Activated T-helper 2 cell treated with anti-CD3 and anti-CD28 coated beads, Interferon-gamma antibody, Interleukin-2, Interleukin-4, amounts not matched to agents 10 μg/mL and 5 μg/mL and 100 μg/mL, durations not matched to agents 14 hours and 24 hours and 36 hours (primary cell): Measurements from ENCODE around the gene ACO1. TPM values are rescaled to one million over a fixed set of nuclear protein-coding genes. Genes with fewer than 3 reads are reported as not detected.

Source experiments
- DNase-seq: peaks from one replicate; pipeline ENCODE4 v3.0.0; 2021; ENCODE audit warnings: low spot score
- H3K27ac Mint-ChIP-seq: one replicate; pipeline ENCODE4 v1.8.0; 2021; ENCODE audit warnings: mixed read lengths
- H3K27me3 Mint-ChIP-seq: one replicate; pipeline ENCODE4 v1.8.0; 2021; ENCODE audit warnings: low read depth, mixed read lengths
- H3K36me3 Mint-ChIP-seq: one replicate; pipeline ENCODE4 v1.8.0; 2021; ENCODE audit warnings: low read depth, mixed read lengths
- H3K4me1 Mint-ChIP-seq: one replicate; pipeline ENCODE4 v1.8.0; 2021; ENCODE audit warnings: low read depth, mixed read lengths
- H3K4me3 Mint-ChIP-seq: one replicate; pipeline ENCODE4 v1.8.0; 2021; ENCODE audit warnings: low read depth, mild to moderate bottlenecking, moderate library complexity, mixed read lengths
- H3K9me3 Mint-ChIP-seq: one replicate; pipeline ENCODE4 v1.8.0; 2021; ENCODE audit warnings: mixed read lengths
- intact Hi-C: fragments of 100-400 bp; cut with micrococcal nuclease; formaldehyde crosslinking; loops from one replicate; pipeline ENCODE4 v1.15.1; 2023
- total RNA-seq: library from RNA; stranded (reverse); gene quantifications from 2 replicates; pipeline ENCODE4 v1.2.3, GENCODE V29; 2022

Gene ACO1
- total RNA-seq, 1 donor from 2014 or later, result 11.8 TPM

- Mint-ChIP-seq H3K27me3 (no peaks in the 10 kb centered on the region), H3K36me3 (peaks cover 46% of the 10 kb centered on the region), H3K27ac (no peak overlapping the region), H3K9me3 (no peaks in the 10 kb centered on the region), H3K4me3 (no peak overlapping the region), H3K4me1 (no peaks in the 10 kb centered on the region)
- no peak for DNase-seq
- intact Hi-C loops, result no loop called here
Measured at GRCh38 chr9:32487981-32488380, 103.5 kb downstream of the ACO1 start.

- no peak overlapping the region for H3K4me3 Mint-ChIP-seq
- no peaks in the 10 kb centered on the region for H3K9me3 Mint-ChIP-seq
- no peaks in the 10 kb centered on the region for H3K4me1 Mint-ChIP-seq
- no peak for DNase-seq
- intact Hi-C loops, result no loop called here
- H3K27me3 Mint-ChIP-seq, result no peaks in the 10 kb centered on the region
- H3K27ac Mint-ChIP-seq, result no peak overlapping the region
- peaks cover 36% of the 10 kb centered on the region for H3K36me3 Mint-ChIP-seq
Measured at GRCh38 chr9:32490601-32491000, 106.2 kb downstream of the ACO1 start.

GRCh38 chr9:32497921-32498320 is 113.5 kb downstream of the ACO1 start:
- intact Hi-C loops, result no loop called here
- no peak for DNase-seq
- Mint-ChIP-seq H3K9me3 (no peaks in the 10 kb centered on the region), H3K36me3 (peaks cover 45% of the 10 kb centered on the region), H3K4me1 (no peaks in the 10 kb centered on the region), H3K4me3 (no peak overlapping the region), H3K27me3 (no peaks in the 10 kb centered on the region), H3K27ac (no peak overlapping the region)

GRCh38 chr9:32500768-32501167 is 116.3 kb downstream of the ACO1 start:
- intact Hi-C loops, result no loop called here
- Mint-ChIP-seq H3K9me3 (no peaks in the 10 kb centered on the region), H3K4me1 (no peaks in the 10 kb centered on the region), H3K27ac (no peak overlapping the region), H3K36me3 (peaks cover 40% of the 10 kb centered on the region), H3K4me3 (no peak overlapping the region), H3K27me3 (no peaks in the 10 kb centered on the region)
- DNase-seq, result no peak

- no peaks in the 10 kb centered on the region for H3K4me1 Mint-ChIP-seq
- no peaks in the 10 kb centered on the region for H3K9me3 Mint-ChIP-seq
- H3K36me3 Mint-ChIP-seq, result peaks cover 29% of the 10 kb centered on the region
- intact Hi-C loops, result no loop called here
- no peak overlapping the region for H3K27ac Mint-ChIP-seq
- no peak overlapping the region for H3K4me3 Mint-ChIP-seq
- no peak for DNase-seq
- H3K27me3 Mint-ChIP-seq, result no peaks in the 10 kb centered on the region
Measured at GRCh38 chr9:32501868-32502267, 117.4 kb downstream of the ACO1 start.

GRCh38 chr9:32502464-32502863 is 118.0 kb downstream of the ACO1 start:
- Mint-ChIP-seq H3K27me3 (no peaks in the 10 kb centered on the region), H3K4me1 (no peaks in the 10 kb centered on the region), H3K4me3 (no peak overlapping the region), H3K9me3 (no peaks in the 10 kb centered on the region), H3K27ac (no peak overlapping the region), H3K36me3 (peaks cover 27% of the 10 kb centered on the region)
- intact Hi-C loops, result no loop called here
- DNase-seq, result no peak

- H3K36me3 Mint-ChIP-seq, result peaks cover 25% of the 10 kb centered on the region
- H3K27ac Mint-ChIP-seq, result no peak overlapping the region
- H3K4me3 Mint-ChIP-seq, result no peak overlapping the region
- H3K9me3 Mint-ChIP-seq, result no peaks in the 10 kb centered on the region
- H3K4me1 Mint-ChIP-seq, result no peaks in the 10 kb centered on the region
- H3K27me3 Mint-ChIP-seq, result no peaks in the 10 kb centered on the region
- intact Hi-C loops, result no loop called here
- no peak for DNase-seq
Measured at GRCh38 chr9:32503008-32503407, 118.6 kb downstream of the ACO1 start.

Other genes with a start within 250 kb of the ACO1 start
- gene RIGI, start 141.6 kb downstream of the ACO1 start, total RNA-seq, result 4.8 and 5.0 TPM in 2 replicates
- 14.2 and 15.5 TPM in 2 replicates for gene SMIM27, start 167.7 kb downstream of the ACO1 start, total RNA-seq
- gene TOPORS, start 167.9 kb downstream of the ACO1 start, total RNA-seq, result 15.7 and 16.2 TPM in 2 replicates
- gene NDUFB6, start 188.5 kb downstream of the ACO1 start, total RNA-seq, result 43.9 and 47.4 TPM in 2 replicates